Hepatocyte (in vitro differentiated cells): Measurements from ENCODE around the gene PPP1R1B. TPM values are rescaled to one million over a fixed set of nuclear protein-coding genes. Genes with fewer than 3 reads are reported as not detected.

Experiments
- DNase-seq: peaks from one replicate; pipeline ENCODE4 v3.0.0-alpha.2; 2016; ENCODE audit warnings: low spot score
- H2AFZ ChIP-seq: fragments of 200-600 bp; sonication (generic); 2 replicates; pipeline ENCODE4 v1.6.0; 2016; ENCODE audit warnings: antibody characterized with exemption, mild to moderate bottlenecking
- H3K27ac ChIP-seq: fragments of 200-600 bp; sonication (generic); 2 replicates; pipeline ENCODE4 v1.5.1; 2016; ENCODE audit warnings: mild to moderate bottlenecking
- H3K27me3 ChIP-seq: fragments of 200-600 bp; sonication (generic); 2 replicates; pipeline ENCODE4 v1.6.1; 2016
- H3K36me3 ChIP-seq: fragments of 200-600 bp; sonication (generic); replicated peaks from 2 replicates; pipeline ENCODE4 v1.5.1; 2016; ENCODE audit warnings: low read depth; ENCODE audit not compliant: insufficient read depth
- H3K4me1 ChIP-seq: fragments of 200-600 bp; sonication (generic); 2 replicates; pipeline ENCODE4 v1.5.1; 2016; ENCODE audit warnings: mild to moderate bottlenecking, moderate library complexity; ENCODE audit not compliant: insufficient read depth
- H3K4me2 ChIP-seq: fragments of 200-600 bp; sonication (generic); 2 replicates; pipeline ENCODE4 v1.6.0; 2016
- H3K4me3 ChIP-seq: fragments of 200-600 bp; sonication (generic); 2 replicates; pipeline ENCODE4 v1.5.1; 2016; ENCODE audit warnings: mild to moderate bottlenecking
- H3K79me2 ChIP-seq: fragments of 200-600 bp; sonication (generic); 2 replicates; pipeline ENCODE4 v1.6.0; 2017; ENCODE audit warnings: mild to moderate bottlenecking
- H3K9me2 ChIP-seq: fragments of 200-600 bp; sonication (generic); replicated peaks from 2 replicates; pipeline ENCODE4 v1.6.0; 2017; ENCODE audit warnings: mild to moderate bottlenecking; ENCODE audit not compliant: insufficient read depth
- H3K9me3 ChIP-seq: fragments of 200-600 bp; sonication (generic); 2 replicates; pipeline ENCODE4 v1.5.1; 2016; ENCODE audit warnings: low read depth, mild to moderate bottlenecking
- H4K20me1 ChIP-seq: fragments of 200-600 bp; sonication (generic); 2 replicates; pipeline ENCODE4 v1.6.0; 2016; ENCODE audit warnings: mild to moderate bottlenecking; ENCODE audit not compliant: insufficient read depth, poor library complexity, severe bottlenecking
- CTCF ChIP-seq: fragments of 200-600 bp; sonication (generic); IDR thresholded peaks from 2 replicates; pipeline ENCODE4 v1.5.1; 2016; ENCODE audit warnings: antibody characterized with exemption, mild to moderate bottlenecking; ENCODE audit not compliant: poor library complexity
- EZH2 ChIP-seq: fragments of 200-600 bp; sonication (generic); IDR thresholded peaks from 2 replicates; pipeline ENCODE4 v1.6.1; 2016; ENCODE audit warnings: antibody characterized with exemption, mild to moderate bottlenecking, borderline replicate concordance
- EZH2phosphoT487 ChIP-seq: fragments of 200-600 bp; sonication (generic); IDR thresholded peaks from one replicate; pipeline ENCODE4 v1.6.1; 2018; ENCODE audit warnings: antibody characterized with exemption, mild to moderate bottlenecking, low read depth, moderate library complexity; ENCODE audit not compliant: unreplicated experiment, severe bottlenecking
- WGBS: methylation state at CpG from one replicate; pipeline ENCODE4 v1.1.6; 2016; ENCODE audit warnings: low lambda C conversion rate; ENCODE audit errors: missing lambda C conversion rate; 5-methylcytosine and 5-hydroxymethylcytosine counted together
- polyA plus RNA-seq: library from polyadenylated mRNA; unstranded; fragments of >200 nt; fragmentation: Nextera tagmentation; extraction: Ambion mirVana; gene quantifications from 2 replicates; pipeline ENCODE4 v1.2.1, GENCODE V29; 2016
- total RNA-seq: library from RNA; depleted of rRNA; stranded (reverse); fragments of >200 nt; gene quantifications from 2 replicates; pipeline ENCODE4 v1.2.3, GENCODE V29; 2014

PPP1R1B gene
- total and polyA plus RNA-seq, 2 experiments from 2014 or later, result 1.5 to 3.7 TPM

- H4K20me1 ChIP-seq, result no peaks in the 10 kb centered on the region
- H3K4me3 ChIP-seq, result no peak overlapping the region
- no peak for DNase-seq
- H2AFZ ChIP-seq, result no peak overlapping the region
- no peak overlapping the region for H3K4me2 ChIP-seq
- peaks cover 16% of the 10 kb centered on the region for H3K79me2 ChIP-seq
- no peaks in the 10 kb centered on the region for H3K9me2 ChIP-seq
- peaks cover 18% of the 10 kb centered on the region for H3K4me1 ChIP-seq
- TF ChIP-seq EZH2 (no peak), EZH2phosphoT487 (no peak), CTCF (no peak)
- WGBS, result 88% methylated on average over 3 of the region's 3 CpGs
- no peak overlapping the region for H3K27ac ChIP-seq
- H3K27me3 ChIP-seq, result no peaks in the 10 kb centered on the region
- no peaks in the 10 kb centered on the region for H3K9me3 ChIP-seq
- H3K36me3 ChIP-seq, result no peaks in the 10 kb centered on the region
These were observed 32.0 kb downstream of the PPP1R1B start for GRCh38 chr17:39658760-39659159.

GRCh38 chr17:39659279-39660010, 32.7 kb downstream of the PPP1R1B start:
- no peak overlapping the region for H2AFZ ChIP-seq
- no peak for DNase-seq
- H3K4me1 ChIP-seq, result peaks cover 19% of the 10 kb centered on the region
- H3K27ac ChIP-seq, result no peak overlapping the region
- H3K27me3 ChIP-seq, result no peaks in the 10 kb centered on the region
- no peak for TF ChIP-seq EZH2phosphoT487
- TF ChIP-seq EZH2, result no peak
- TF ChIP-seq CTCF, result no peak
- no peaks in the 10 kb centered on the region for H3K36me3 ChIP-seq
- H3K79me2 ChIP-seq, result peaks cover 11% of the 10 kb centered on the region
- H3K9me2 ChIP-seq, result no peaks in the 10 kb centered on the region
- no peaks in the 10 kb centered on the region for H4K20me1 ChIP-seq
- H3K4me3 ChIP-seq, result no peak overlapping the region
- no peak overlapping the region for H3K4me2 ChIP-seq
- WGBS, result 74% methylated on average over 15 of the region's 15 CpGs
- H3K9me3 ChIP-seq, result no peaks in the 10 kb centered on the region

- H4K20me1 ChIP-seq, result no peaks in the 10 kb centered on the region
- DNase-seq, result no peak
- no peaks in the 10 kb centered on the region for H3K9me3 ChIP-seq
- no peaks in the 10 kb centered on the region for H3K27me3 ChIP-seq
- no peaks in the 10 kb centered on the region for H3K36me3 ChIP-seq
- H3K27ac ChIP-seq, result no peak overlapping the region
- peaks cover 5% of the 10 kb centered on the region for H3K79me2 ChIP-seq
- peaks cover 19% of the 10 kb centered on the region for H3K4me1 ChIP-seq
- 93% methylated on average over 5 of the region's 5 CpGs for WGBS
- H3K4me3 ChIP-seq, result no peak overlapping the region
- no peak overlapping the region for H3K4me2 ChIP-seq
- TF ChIP-seq EZH2phosphoT487, result no peak
- TF ChIP-seq EZH2, result no peak
- TF ChIP-seq CTCF, result no peak
- H3K9me2 ChIP-seq, result no peaks in the 10 kb centered on the region
- no peak overlapping the region for H2AFZ ChIP-seq
These were observed 33.2 kb downstream of the PPP1R1B start for GRCh38 chr17:39660011-39660360.
